ENCODE results near the gene GPR108. TPM values are rescaled to one million over a fixed set of nuclear protein-coding genes. Genes with fewer than 3 reads are reported as not detected.

The GPR108 gene
- total and polyA plus RNA-seq, 2 of the 8 experiments (the other 6 are each of a cell fraction or from before 2014, with no cell fraction given): 34.9 to 46.0 TPM

GRCh38 chr19:6768236-6768785, 30.9 kb upstream of the GPR108 start:
- H2BK15ac ChIP-seq (ENCODE audit: low read length): peak overlapping the region; percentile 46; the same call in 1 of the 2 replicates
- H3K4ac ChIP-seq (replicated peaks; ENCODE audit: insufficient read length, low read depth, low read length): no peak overlapping the region
- no peak overlapping the region for H3K27ac ChIP-seq (ENCODE audit: low read depth, low read length)
- H3K23ac ChIP-seq (ENCODE audit: insufficient read length): no peak overlapping the region
- H3K79me1 ChIP-seq (ENCODE audit: low read depth, low read length): peaks cover 10% of the 10 kb centered on the region
- H2AFZ ChIP-seq (ENCODE audit: low read length): 0 out of 2 replicates have a peak overlapping the region, but pooled peaks have one; percentile 9
- ChIA-PET POLR2A (ENCODE audit: partially characterized antibody) (interaction anchor here (1.1 to 5.7 kb wide), 10 partner anchors 9 to 92 kb away, joined by 3 to 53 read pairs (median 4); partner anchors contain the start of gene GPR108), CTCF (ENCODE audit: partially characterized antibody) (interaction anchor here (0.6 to 4.4 kb wide), 20 partner anchors 15 to 642 kb away, joined by 3 to 31 read pairs (median 4); partner anchors contain the start of gene GPR108)
- H3K56ac ChIP-seq (replicated peaks; ENCODE audit: insufficient read length, low read depth, low read length): no peak overlapping the region
- H4K91ac ChIP-seq (replicated peaks; ENCODE audit: insufficient read length, low read length): no peak overlapping the region
- FAIRE-seq (no peak), DNase-seq (ENCODE audit: low read depth in 1 of 2, low spot score in 2 of 2) (no peak)
- no peak overlapping the region for H4K8ac ChIP-seq (ENCODE audit: extremely low read depth, insufficient read depth, low read length)
- H2BK20ac ChIP-seq (ENCODE audit: low read length): no peak overlapping the region
- H2AK5ac ChIP-seq (ENCODE audit: low read depth, low read length): no peak overlapping the region
- no peak overlapping the region for H2BK5ac ChIP-seq (ENCODE audit: low read depth, low read length)
- no peaks in the 10 kb centered on the region for H4K20me1 ChIP-seq (replicated peaks in 1 of 2; ENCODE audit: control insufficient read depth in 1 of 2, insufficient read depth in 2 of 2, low read length in 2 of 2)
- H3K4me1 ChIP-seq (replicated peaks in 1 of 4; ENCODE audit: control insufficient read depth in 3 of 4, insufficient read depth in 4 of 4, low read length in 3 of 4): peaks cover 3 to 11% (median 8%) of the 10 kb centered on the region in 4 experiments
- no peak overlapping the region for H4K5ac ChIP-seq (ENCODE audit: insufficient read length, low read depth, low read length)
- H2BK12ac ChIP-seq (ENCODE audit: low read depth, low read length): no peak overlapping the region
- H3K36me3 ChIP-seq (ENCODE audit: control insufficient read depth in 2 of 4, insufficient read depth in 4 of 4, low read length in 3 of 4): no peaks in the 10 kb centered on the region
- no peaks in the 10 kb centered on the region for H3K27me3 ChIP-seq (replicated peaks in 1 of 4; ENCODE audit: control insufficient read depth in 3 of 4, extremely low read depth in 1 of 4, insufficient read depth in 3 of 4, low read length in 3 of 4)
- H3K4me2 ChIP-seq (ENCODE audit: insufficient read depth in 1 of 2, low read depth in 2 of 2, low read length in 2 of 2): peak overlapping the region; percentile 87 to 99
- peaks cover 0 to 7% of the 10 kb centered on the region in 2 experiments; a peak in 2 of 4 replicates for H3K79me2 ChIP-seq (ENCODE audit: control insufficient read depth in 1 of 2, insufficient read depth in 2 of 2, low read length in 2 of 2)
- no peak for TF ChIP-seq TAF1 (IDR thresholded peaks at IDR 0.05; ENCODE audit: low read depth, low read length)
- no peak for TF ChIP-seq GABPA (IDR thresholded peaks at IDR 0.05; ENCODE audit: borderline replicate concordance, insufficient read depth, low read length)
- no peak for TF ChIP-seq EZH2 (IDR thresholded peaks at IDR 0.05; ENCODE audit: low read depth, low read length, severe bottlenecking)
- TF ChIP-seq GTF2F1 (IDR thresholded peaks at IDR 0.05; ENCODE audit: borderline replicate concordance, low read depth, low read length): no peak
- TF ChIP-seq JUND (IDR thresholded peaks at IDR 0.05; ENCODE audit: low read length): no peak
- TF ChIP-seq SP2 (IDR thresholded peaks at IDR 0.05; ENCODE audit: low read length): no peak
- TF ChIP-seq CBX5 (IDR thresholded peaks at IDR 0.05; ENCODE audit: low read depth, low read length): no peak
- TF ChIP-seq RXRA (IDR thresholded peaks at IDR 0.05; ENCODE audit: insufficient read depth, low read depth, low read length): no peak
- TF ChIP-seq KDM4A (IDR thresholded peaks at IDR 0.05; ENCODE audit: low read depth, low read length, severe bottlenecking): no peak
- TF ChIP-seq FOSL1 (IDR thresholded peaks at IDR 0.05; ENCODE audit: insufficient read depth, low read depth, low read length): no peak
- no peak for TF ChIP-seq EGR1 (IDR thresholded peaks at IDR 0.05; ENCODE audit: borderline replicate concordance, low read depth, low read length)
- TF ChIP-seq NRF1 (IDR thresholded peaks at IDR 0.05; ENCODE audit: low read depth, low read length): no peak
- no peak overlapping the region for H2BK120ac ChIP-seq (replicated peaks; ENCODE audit: low read depth, low read length)
- peaks cover 15% of the 10 kb centered on the region for H3K23me2 ChIP-seq (ENCODE audit: low read depth, low read length)
- no peak overlapping the region for H3K14ac ChIP-seq (ENCODE audit: insufficient read length)
- 86% methylated on average over 8 of the region's 8 CpGs; no CpG with 5 or more reads in 1 of the 2 experiments for WGBS, 2 experiments (ENCODE audit: extremely low coverage in 1 of 2, insufficient coverage in 1 of 2, insufficient read length in 1 of 2, insufficient replicate concordance in 2 of 2, low coverage in 1 of 2, low lambda C conversion rate in 2 of 2, missing lambda C conversion rate in 1 of 2)
- H3K4me3 ChIP-seq (ENCODE audit: extremely low read depth in 1 of 4, insufficient read depth in 2 of 4, low read depth in 3 of 4, low read length in 4 of 4): peak overlapping the region; percentile 55 to 84 (median 83); a peak in 7 of 8 replicates
- H3K9me3 ChIP-seq (ENCODE audit: insufficient read depth in 2 of 2, low read depth in 1 of 2, low read length in 1 of 2): no peaks in the 10 kb centered on the region
- H3K18ac ChIP-seq (ENCODE audit: extremely low read depth, low read length): no peak overlapping the region
- no peak overlapping the region for H3K9ac ChIP-seq (replicated peaks in 1 of 4; ENCODE audit: extremely low read depth in 1 of 4, low read depth in 3 of 4, low read length in 3 of 4)
